Esophagus muscularis mucosa (tissue), 3 donors: ENCODE results near the gene RRP8.
A peak's percentile ranks its signal among the peaks of the same experiment; 100 is the strongest.

Experiments used
- POLR2A ChIP-seq: fragments of 450-650 bp; IDR thresholded peaks from one replicate; pipeline ENCODE4 v1.6.1; 2017; ENCODE audit warnings: antibody characterized with exemption, moderate library complexity, mild to moderate bottlenecking, low read depth
- POLR2AphosphoS5 ChIP-seq, 2 donors: sonication (generic); formaldehyde crosslinking; IDR thresholded peaks; one replicate each; pipeline ENCODE4 v1.6.1; 2017; ENCODE audit warnings: antibody characterized with exemption in 2 of 2
- TF ChIP-seq, protein P1 (sequence below), 3 experiments: fragments of 200-600 bp in 2 of 3; fragments of 450-650 bp in 1 of 3; sonication (generic) in 2 of 3; IDR thresholded peaks; one replicate each; pipeline ENCODE4 v1.5.1; 2017 to 2019; ENCODE audit warnings: antibody characterized with exemption in 3 of 3, mild to moderate bottlenecking in 2 of 3, moderate library complexity in 1 of 3

DNA sequence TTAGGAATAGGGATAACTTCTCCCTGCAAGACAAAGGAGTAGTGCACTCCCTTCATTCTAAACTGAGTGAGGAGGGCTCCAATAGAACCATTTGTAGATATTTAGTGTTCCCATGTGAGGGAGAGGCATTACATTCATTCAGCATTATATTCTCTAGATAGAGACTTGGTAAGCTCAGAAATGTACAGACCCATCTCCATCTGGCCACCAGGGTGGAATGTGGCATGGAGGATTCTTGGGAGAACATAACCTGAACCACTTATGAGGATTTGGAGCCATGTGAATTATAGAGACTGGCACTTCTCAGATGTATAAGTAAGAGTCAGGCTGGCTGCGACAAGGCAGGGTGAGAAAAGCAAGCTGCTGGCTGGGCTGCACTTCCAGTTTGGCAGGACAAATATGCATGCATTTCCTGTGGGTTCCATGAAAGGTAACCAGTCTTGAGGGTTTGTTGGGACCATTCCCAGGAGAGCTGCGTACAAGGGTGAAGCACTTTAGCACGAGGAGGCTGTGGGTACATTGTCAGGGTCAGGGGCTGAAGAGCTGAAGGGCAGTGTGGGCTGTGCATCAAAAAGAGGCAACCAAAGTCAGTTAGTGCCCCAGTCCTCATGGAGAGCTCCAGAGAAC lies 9.2 kb downstream of the RRP8 start:
- no peak for TF ChIP-seq POLR2AphosphoS5 (IDR thresholded peaks at IDR 0.05)
- TF ChIP-seq POLR2A: no peak
- TF ChIP-seq, protein P1, sequence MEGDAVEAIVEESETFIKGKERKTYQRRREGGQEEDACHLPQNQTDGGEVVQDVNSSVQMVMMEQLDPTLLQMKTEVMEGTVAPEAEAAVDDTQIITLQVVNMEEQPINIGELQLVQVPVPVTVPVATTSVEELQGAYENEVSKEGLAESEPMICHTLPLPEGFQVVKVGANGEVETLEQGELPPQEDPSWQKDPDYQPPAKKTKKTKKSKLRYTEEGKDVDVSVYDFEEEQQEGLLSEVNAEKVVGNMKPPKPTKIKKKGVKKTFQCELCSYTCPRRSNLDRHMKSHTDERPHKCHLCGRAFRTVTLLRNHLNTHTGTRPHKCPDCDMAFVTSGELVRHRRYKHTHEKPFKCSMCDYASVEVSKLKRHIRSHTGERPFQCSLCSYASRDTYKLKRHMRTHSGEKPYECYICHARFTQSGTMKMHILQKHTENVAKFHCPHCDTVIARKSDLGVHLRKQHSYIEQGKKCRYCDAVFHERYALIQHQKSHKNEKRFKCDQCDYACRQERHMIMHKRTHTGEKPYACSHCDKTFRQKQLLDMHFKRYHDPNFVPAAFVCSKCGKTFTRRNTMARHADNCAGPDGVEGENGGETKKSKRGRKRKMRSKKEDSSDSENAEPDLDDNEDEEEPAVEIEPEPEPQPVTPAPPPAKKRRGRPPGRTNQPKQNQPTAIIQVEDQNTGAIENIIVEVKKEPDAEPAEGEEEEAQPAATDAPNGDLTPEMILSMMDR (IDR thresholded peaks at IDR 0.05): peak in 1 of 3 experiments; percentile 4
